ENCODE results near the gene ZNF180. TPM values are rescaled to one million over a fixed set of nuclear protein-coding genes. Genes with fewer than 3 reads are reported as not detected.

ZNF180 gene
- 4.9 and 7.1 TPM in 2 replicates for polyA plus RNA-seq

GRCh38 chr19:44499962-44500949 lies at the start of gene ZNF180:
Gene ZNF180, minus strand, starts transcription at chr19:44500522. Its CDS starts 3,188 bp downstream, at chr19:44497334.

GRCh38 chr19:44529536-44529935 lies 29.2 kb upstream of the ZNF180 start, which contains the start of gene CEACAM20:
Gene CEACAM20, minus strand, starts transcription at chr19:44529675. Its CDS starts 166 bp downstream, at chr19:44529509.

GRCh38 chr19:44447916-44448674 lies 52.2 kb downstream of the ZNF180 start, which contains the start of gene ZNF229:
Gene ZNF229, minus strand, starts transcription at chr19:44448472. Its CDS starts 5,625 bp downstream, at chr19:44442847.

Other genes starting within 250 kb of the ZNF180 start
- 5.2 and 9.0 TPM in 2 replicates for gene ZNF233, start 240.6 kb downstream of the ZNF180 start, polyA plus RNA-seq
- 0.28 and 4.7 TPM in 2 replicates for gene ZNF235, start 195.5 kb downstream of the ZNF180 start, polyA plus RNA-seq
- gene ZNF112, start 143.8 kb downstream of the ZNF180 start, polyA plus RNA-seq = 4.1 and 13.7 TPM in 2 replicates
- gene ZNF285, start 98.9 kb downstream of the ZNF180 start, polyA plus RNA-seq = 2.3 and 12.3 TPM in 2 replicates
- gene ZNF229, start 52.0 kb downstream of the ZNF180 start, polyA plus RNA-seq = 3.3 and 5.1 TPM in 2 replicates
- not detected in 2 replicates for gene CEACAM20, start 29.2 kb upstream of the ZNF180 start, polyA plus RNA-seq
- not detected in 2 replicates for gene IGSF23, start 113.0 kb upstream of the ZNF180 start, polyA plus RNA-seq
- 4.5 and 9.1 TPM in 2 replicates for gene PVR, start 143.4 kb upstream of the ZNF180 start, polyA plus RNA-seq
- 0.77 TPM in 1 of 2 replicates, not detected in the other for gene CEACAM19, start 171.0 kb upstream of the ZNF180 start, polyA plus RNA-seq
- gene CEACAM16, start 198.6 kb upstream of the ZNF180 start, polyA plus RNA-seq = 0.35 TPM in 1 of 2 replicates, not detected in the other
- 0.70 and 5.7 TPM in 2 replicates for gene BCL3, start 248.2 kb upstream of the ZNF180 start, polyA plus RNA-seq

Data from Purkinje cell (primary cell).